Left lung (tissue), 10 donors: ENCODE data around the gene ALPP. TPM values are rescaled to one million over a fixed set of nuclear protein-coding genes. Genes with fewer than 3 reads are reported as not detected.

Experiments used
- ATAC-seq: fragments of 200-7000 bp; cut with Tn5 transposase; one replicate; pipeline ENCODE4 v1.9.1; 2020; ENCODE audit warnings: moderate library complexity
- DNase-seq, 4 donors: peaks; one replicate each; pipeline ENCODE4 v3.0.0-alpha.2; 2013 to 2020
- H3K27ac ChIP-seq, 2 donors: fragments of 200-600 bp; sonication (generic) in 1 of 2; one replicate each; pipeline versions ENCODE4 v1.5.0 to v1.8.0; 2020 to 2021
- H3K27me3 ChIP-seq, 2 donors: fragments of 200-600 bp; sonication (generic) in 1 of 2; one replicate each; pipeline versions ENCODE4 v1.5.0 to v1.8.0; 2020 to 2021
- H3K36me3 ChIP-seq, 2 donors: fragments of 200-600 bp; sonication (generic) in 1 of 2; one replicate each; pipeline versions ENCODE4 v1.5.0 to v1.8.0; 2020 to 2021
- H3K4me1 ChIP-seq, 2 donors: fragments of 200-600 bp; one replicate each; pipeline ENCODE4 v1.8.0; 2021
- H3K4me3 ChIP-seq, 2 donors: fragments of 200-600 bp; sonication (generic) in 1 of 2; one replicate each; pipeline versions ENCODE4 v1.5.0 to v1.8.0; 2020 to 2021; ENCODE audit warnings: mild to moderate bottlenecking in 1 of 2
- H3K9me3 ChIP-seq, 2 donors: fragments of 200-600 bp; sonication (generic) in 1 of 2; one replicate each; pipeline versions ENCODE4 v1.5.0 to v1.8.0; 2020 to 2021
- intact Hi-C, 2 donors: fragments of 100-400 bp; cut with DNase I; formaldehyde crosslinking; loops; one replicate each; pipeline versions ENCODE4 v1.11.2 to v1.14.2; 2022
- polyA plus RNA-seq, 6 donors: library from polyadenylated mRNA; unstranded; fragments of 120-200 nt; gene quantifications; one replicate each; pipeline ENCODE4 v1.2.1, GENCODE V29; 2013; ENCODE audit not compliant: insufficient read length in 6 of 6
- total RNA-seq, 2 donors: library from RNA; stranded (reverse); fragmentation: NEBNext Ultra II Directional; extraction: Animal tissue kit (Norgen Biotek cat#: 25700); gene quantifications; one replicate each; pipeline ENCODE4 v1.2.1, GENCODE V29; 2021
- TF ChIP-seq, protein P1 (sequence below), 2 donors: fragments of 200-600 bp; sonication (generic) in 1 of 2; IDR thresholded peaks; one replicate each; pipeline versions ENCODE4 v1.5.0 to v1.8.0; 2021; ENCODE audit warnings: antibody characterized with exemption in 2 of 2
- donor health status: DM: no; HTN: yes; CAD: no.
- donor health status: DM: no; HTN: no; CAD: no.

The ALPP gene
- total and polyA plus RNA-seq, 8 donors, result 0.07 to 14.1 (median 0.18) TPM; not detected in 3

DNA sequence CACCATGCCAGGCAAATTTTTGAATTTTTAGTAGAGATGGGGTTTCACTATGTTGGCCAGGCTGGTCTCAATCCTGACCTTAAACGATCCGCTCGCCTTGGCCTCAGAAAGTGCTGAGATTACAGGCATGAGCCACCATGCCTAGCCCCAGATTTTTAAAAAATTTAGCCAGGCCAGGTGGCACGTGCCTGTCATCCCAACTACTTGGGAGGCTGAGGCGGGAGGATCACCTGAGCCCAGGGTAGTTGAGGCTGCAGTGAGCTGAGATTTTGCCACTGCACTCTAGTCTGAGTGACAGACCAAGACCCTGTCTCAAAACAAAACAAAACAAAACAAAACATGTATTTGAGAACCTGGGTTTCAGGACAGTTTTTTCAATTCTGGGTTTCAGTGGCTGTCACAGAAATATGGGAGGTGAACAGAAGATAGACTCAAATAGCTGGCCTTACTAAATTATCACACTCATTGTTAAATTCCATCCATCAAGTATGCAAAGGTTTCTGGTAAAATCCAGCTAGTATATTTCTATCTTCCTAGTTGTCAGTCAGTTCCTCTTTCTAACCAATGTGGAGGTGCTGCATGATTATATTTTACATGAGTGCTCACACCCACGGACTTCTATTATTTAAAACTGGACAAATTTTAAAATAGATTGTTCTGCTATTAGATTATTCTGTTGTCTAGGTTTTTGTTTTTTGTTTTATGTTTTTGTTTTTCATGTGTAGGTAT, 33.5 kb downstream of the ALPP start:
- Histone ChIP-seq H3K36me3 (no peaks in the 10 kb centered on the region), H3K4me3 (no peak overlapping the region), H3K27ac (no peak overlapping the region), H3K27me3 (peaks cover 0 to 76% of the 10 kb centered on the region in 2 donors), H3K9me3 (no peaks in the 10 kb centered on the region), H3K4me1 (no peaks in the 10 kb centered on the region)
- ATAC-seq (no peak), DNase-seq (no peak)
- TF ChIP-seq, protein P1, sequence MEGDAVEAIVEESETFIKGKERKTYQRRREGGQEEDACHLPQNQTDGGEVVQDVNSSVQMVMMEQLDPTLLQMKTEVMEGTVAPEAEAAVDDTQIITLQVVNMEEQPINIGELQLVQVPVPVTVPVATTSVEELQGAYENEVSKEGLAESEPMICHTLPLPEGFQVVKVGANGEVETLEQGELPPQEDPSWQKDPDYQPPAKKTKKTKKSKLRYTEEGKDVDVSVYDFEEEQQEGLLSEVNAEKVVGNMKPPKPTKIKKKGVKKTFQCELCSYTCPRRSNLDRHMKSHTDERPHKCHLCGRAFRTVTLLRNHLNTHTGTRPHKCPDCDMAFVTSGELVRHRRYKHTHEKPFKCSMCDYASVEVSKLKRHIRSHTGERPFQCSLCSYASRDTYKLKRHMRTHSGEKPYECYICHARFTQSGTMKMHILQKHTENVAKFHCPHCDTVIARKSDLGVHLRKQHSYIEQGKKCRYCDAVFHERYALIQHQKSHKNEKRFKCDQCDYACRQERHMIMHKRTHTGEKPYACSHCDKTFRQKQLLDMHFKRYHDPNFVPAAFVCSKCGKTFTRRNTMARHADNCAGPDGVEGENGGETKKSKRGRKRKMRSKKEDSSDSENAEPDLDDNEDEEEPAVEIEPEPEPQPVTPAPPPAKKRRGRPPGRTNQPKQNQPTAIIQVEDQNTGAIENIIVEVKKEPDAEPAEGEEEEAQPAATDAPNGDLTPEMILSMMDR (IDR thresholded peaks at IDR 0.05), result no peak
- intact Hi-C loops, result no loop called here

DNA sequence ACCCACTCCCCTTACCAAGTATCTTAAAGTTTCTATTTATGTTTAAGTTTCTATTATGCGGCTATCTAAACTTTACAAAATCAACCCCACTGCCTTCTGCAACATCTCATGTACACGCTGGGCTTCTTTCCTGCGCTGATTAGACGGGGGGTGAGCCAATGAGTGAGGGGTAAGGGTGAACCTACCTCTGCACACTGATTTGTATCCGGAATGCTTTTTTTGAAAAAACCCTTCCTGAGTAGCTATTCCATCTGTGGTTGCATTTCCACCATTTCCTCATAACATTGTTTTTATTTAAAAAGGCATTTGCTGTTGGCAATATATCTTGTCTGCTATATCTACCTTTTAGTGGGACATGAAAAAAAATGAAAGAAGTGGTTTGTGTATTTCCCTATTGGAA, 34.4 kb downstream of the ALPP start:
- H3K36me3 ChIP-seq, result no peaks in the 10 kb centered on the region
- peaks cover 4 to 83% of the 10 kb centered on the region in 2 donors for H3K27me3 ChIP-seq
- no peaks in the 10 kb centered on the region for H3K4me1 ChIP-seq
- H3K27ac ChIP-seq, result no peak overlapping the region
- no peak for ATAC-seq
- TF ChIP-seq, protein P1 (IDR thresholded peaks at IDR 0.05), result no peak
- no peak for DNase-seq
- intact Hi-C loops, result no loop called here
- no peak overlapping the region for H3K4me3 ChIP-seq
- H3K9me3 ChIP-seq, result no peaks in the 10 kb centered on the region

DNA sequence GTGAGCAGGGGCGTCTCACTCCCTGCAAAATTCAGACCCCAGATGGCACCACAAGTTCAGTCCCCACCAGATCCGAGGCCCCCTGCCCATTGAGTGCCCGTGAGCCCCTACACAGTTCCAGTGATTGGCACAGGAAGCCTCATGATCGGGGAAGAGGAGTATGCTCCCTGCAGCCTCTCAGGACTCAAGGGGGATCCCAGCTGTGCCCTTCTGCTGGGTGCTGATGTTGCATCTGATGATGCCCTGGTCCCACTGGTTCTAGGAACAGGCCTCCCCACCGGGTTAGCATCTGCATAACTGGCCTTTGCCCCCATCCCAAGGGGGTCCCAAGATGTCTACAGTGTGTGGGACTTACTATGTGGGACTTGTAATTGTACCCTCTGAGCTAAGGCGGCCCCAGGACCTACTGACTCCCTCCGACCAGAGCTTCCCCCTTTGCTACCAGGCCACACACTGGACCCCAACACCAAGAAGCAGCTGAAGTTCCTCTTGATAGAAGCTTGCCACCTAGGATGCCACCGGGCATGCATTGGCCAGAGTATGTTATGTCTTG, 36.7 kb downstream of the ALPP start:
- ATAC-seq (no peak), DNase-seq (peak in 1 of 4 donors; percentile 13)
- Histone ChIP-seq H3K27ac (no peak overlapping the region), H3K4me1 (peaks cover 2 to 18% of the 10 kb centered on the region in 2 donors), H3K36me3 (no peaks in the 10 kb centered on the region), H3K9me3 (no peaks in the 10 kb centered on the region), H3K4me3 (no peak overlapping the region), H3K27me3 (peaks cover 27 to 93% of the 10 kb centered on the region in 2 donors)
- TF ChIP-seq, protein P1 (IDR thresholded peaks at IDR 0.05), result no peak
- intact Hi-C loops, result no loop called here

DNA sequence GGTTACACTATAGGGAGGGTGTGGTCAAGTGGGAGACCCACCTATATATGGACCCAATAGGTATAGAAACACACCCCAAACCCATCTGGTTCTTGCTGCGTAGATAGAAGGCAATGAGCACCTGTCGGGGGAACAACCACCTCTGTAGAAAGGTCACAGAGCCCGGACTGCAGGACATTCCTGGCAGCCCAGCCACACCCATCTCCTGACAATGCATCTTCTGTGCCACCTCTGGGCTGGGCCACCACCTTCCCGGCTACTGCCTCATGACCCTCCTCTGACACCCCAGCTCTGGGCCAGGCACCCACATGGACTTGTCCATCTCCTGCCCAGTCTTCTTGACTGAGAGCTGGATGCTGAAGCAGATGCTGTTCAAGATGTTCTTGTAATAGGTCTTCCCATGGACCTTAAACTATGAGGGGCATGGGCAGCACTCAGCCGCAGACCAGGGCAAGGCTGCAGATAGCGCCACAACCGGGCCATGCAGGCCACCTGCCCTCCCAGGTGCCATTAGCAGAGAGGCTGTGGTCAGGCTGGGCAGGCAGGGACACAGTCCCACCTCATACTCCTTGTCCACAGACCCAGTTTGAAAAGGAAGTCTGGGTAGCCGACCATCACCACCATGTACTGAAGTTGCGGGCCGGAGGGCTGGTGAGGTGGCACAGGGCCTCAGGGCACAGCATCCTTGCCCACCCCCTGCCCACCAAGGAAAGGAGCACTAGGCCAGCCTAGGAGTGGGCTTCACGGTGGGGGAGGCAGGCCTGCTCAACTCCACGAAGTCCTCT, 37.4 kb downstream of the ALPP start:
- Histone ChIP-seq H3K4me1 (peaks cover 6 to 26% of the 10 kb centered on the region in 2 donors), H3K4me3 (no peak overlapping the region), H3K36me3 (no peaks in the 10 kb centered on the region), H3K27me3 (peaks cover 34 to 93% of the 10 kb centered on the region in 2 donors), H3K9me3 (no peaks in the 10 kb centered on the region), H3K27ac (no peak overlapping the region)
- intact Hi-C loops, result no loop called here
- no peak for ATAC-seq
- TF ChIP-seq, protein P1 (IDR thresholded peaks at IDR 0.05), result no peak
- DNase-seq, result peak in 1 of 4 donors; percentile 45
